ENCODE data around the gene LCLAT1.

DNA sequence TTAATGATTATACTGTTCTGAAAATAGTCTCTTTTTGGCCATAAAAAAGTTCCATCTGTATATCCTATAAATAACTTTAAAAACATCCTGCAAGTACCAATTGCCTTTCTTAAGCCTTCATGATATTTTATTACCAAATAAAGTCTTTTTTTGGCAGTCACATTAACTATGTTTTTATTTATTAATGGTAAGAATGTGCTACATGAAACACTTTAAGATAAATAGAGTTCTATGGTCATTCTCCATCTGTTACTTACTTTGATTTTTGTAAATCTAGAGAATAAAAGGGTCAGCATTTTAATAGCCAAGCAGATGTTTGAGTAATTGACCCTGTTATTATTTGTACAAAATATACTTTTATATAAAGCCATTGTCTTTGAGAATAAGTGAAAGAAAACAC lies 52.6 kb downstream of the LCLAT1 start:
- TF ChIP-seq POLR2A (IDR thresholded peaks at IDR 0.05) (no peak), POLR2AphosphoS5 (IDR thresholded peaks at IDR 0.05) (no peak)
- TF ChIP-seq, protein P1, sequence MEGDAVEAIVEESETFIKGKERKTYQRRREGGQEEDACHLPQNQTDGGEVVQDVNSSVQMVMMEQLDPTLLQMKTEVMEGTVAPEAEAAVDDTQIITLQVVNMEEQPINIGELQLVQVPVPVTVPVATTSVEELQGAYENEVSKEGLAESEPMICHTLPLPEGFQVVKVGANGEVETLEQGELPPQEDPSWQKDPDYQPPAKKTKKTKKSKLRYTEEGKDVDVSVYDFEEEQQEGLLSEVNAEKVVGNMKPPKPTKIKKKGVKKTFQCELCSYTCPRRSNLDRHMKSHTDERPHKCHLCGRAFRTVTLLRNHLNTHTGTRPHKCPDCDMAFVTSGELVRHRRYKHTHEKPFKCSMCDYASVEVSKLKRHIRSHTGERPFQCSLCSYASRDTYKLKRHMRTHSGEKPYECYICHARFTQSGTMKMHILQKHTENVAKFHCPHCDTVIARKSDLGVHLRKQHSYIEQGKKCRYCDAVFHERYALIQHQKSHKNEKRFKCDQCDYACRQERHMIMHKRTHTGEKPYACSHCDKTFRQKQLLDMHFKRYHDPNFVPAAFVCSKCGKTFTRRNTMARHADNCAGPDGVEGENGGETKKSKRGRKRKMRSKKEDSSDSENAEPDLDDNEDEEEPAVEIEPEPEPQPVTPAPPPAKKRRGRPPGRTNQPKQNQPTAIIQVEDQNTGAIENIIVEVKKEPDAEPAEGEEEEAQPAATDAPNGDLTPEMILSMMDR (IDR thresholded peaks at IDR 0.05): no peak

All from prostate gland (tissue), 2 donors.